ENCODE data around the gene RBM18.

The RBM18 gene

DNA sequence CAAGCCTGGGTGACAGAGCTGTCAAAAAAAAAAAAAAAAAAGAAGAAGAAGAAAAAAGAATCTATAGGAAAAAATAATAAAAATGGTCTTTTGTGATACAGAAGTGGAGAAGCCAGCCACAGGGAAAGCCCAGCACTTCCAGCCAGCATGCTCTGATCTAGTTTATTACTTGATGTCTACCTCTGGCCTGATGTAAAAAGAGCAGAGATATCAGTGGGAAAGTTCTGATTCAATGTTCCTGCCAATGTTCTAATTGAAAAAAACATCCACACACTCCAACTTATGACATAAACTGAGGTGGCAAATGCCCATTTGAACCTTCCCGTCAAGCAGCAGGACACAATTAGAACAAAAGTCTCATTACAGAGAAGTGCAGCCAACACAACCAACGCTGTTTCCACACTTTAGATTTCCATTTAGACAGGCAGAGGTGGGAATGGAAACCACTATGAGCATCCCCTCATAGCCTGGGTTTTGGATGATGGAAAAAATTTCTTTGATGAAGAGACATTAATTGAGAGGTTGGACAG, 5.7 kb downstream of the RBM18 start:
- no peak for DNase-seq (ENCODE audit: low spot score)

DNA sequence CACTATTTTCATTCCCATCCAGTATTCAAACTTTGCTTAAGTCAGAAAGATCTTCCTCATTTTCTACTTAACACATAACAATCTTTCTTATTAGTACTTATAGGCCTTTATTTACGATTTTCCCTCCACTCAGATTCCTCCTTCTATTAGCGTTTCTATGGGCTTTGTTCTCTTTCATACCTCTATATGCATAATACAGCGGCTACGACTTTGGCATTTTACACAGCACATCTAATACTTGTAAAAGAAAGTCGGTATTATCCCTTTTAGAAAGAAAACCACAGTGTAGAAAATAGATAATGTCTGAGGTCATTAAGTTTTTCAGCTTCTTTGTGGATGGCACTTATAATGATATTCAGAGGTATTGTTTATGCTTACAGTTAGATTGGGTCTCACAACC, 8.4 kb downstream of the RBM18 start:
- no peak for DNase-seq (ENCODE audit: low spot score)

DNA sequence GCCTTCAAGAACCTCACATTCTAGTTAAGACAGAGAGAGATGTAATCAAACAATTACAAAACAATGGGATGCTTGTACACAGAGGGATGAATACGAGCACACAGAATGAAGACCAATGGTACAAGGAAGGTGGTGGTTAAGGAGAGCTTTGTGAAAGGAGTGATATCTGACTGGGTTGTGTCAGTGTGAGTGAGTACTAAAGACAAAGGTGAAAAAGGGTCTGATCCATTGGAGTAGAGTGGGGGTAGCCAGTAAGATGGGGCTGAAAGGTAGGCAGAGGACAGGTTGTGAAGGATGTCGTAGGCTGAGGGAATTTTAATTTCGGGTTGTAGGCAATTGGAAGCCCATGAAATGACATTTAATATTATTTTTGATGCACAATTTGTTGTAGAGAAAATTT, 9.9 kb downstream of the RBM18 start:
- no peak for DNase-seq (ENCODE audit: low spot score)

DNA sequence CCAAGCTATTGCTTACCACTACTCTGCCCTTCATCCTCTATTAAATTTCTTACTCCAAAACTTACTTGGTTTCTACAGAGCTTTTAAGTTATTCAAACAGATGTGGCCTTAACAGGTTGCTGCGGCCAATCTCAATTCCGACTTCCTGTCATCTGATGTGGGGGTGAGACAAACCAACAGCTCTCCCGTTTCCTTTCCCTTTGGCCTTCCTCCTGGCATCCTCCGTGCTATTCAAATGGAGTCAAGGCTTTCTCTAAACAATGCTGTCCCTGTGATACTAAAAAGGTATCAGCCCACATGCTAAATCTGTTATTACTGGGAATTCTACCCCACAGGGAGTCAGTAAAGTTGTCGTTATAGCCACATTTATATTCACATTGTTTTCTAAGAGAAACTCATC, 11.8 kb downstream of the RBM18 start:
- no peak for DNase-seq (ENCODE audit: low spot score)

DNA sequence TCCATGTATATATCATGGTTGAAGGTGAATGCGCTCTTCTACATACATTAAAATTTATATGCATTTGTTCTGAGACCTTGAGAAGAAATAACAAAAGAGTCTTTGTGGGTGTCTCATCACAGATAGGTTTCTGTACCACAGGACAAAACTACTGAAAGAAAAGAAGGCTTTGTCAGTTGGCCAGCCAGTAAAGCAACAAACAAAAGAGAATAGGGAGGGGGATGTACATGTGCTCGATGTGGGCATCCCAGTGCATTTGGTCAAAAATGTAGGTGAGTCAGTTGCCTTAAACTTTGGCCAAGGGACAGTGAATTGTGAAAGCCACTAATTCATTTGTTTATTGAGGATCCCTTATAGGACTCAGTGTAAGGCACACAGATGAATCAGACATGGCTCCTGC, 13.3 kb downstream of the RBM18 start:
- DNase-seq (ENCODE audit: low spot score): no peak

DNA sequence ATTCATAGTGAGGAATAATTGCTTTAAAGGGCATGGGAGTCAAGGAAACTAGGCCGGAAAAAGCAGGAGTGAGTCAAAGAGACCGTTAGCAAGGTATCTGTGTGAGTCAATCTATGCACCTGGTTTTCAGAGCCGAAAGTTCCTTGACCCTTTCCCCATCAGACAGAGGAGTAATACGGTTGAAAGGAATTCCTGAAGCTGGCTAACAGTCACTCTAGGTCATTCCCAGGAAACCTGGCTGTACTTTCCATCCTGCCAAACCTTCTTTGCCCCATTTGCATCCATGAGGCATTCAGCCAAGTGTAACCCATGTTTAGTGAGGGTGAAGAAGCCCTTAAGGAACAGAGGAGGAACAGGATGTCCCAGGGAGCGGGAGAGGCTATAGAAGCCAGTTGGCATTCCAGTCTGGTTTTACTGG, 16.2 kb downstream of the RBM18 start:
- DNase-seq (ENCODE audit: low spot score): no peak

DNA sequence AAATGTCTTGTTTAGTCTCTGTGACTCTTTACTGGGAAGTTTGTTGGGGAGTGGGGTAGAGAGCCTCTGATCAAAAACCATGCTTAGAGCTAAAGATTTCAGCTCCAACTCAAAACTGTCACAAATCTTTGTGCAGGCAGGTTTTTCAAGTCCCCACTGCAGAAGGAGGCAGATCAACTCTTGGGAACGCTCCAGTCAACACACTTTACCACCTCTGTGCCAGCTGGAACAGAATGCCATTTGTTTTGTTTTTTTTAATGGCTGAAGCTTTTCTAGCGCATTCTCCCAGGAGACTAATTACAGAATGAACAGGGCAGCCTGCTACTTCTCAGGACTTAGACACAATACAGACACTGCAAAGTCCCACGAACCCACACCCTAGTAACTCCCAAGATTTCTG, 18.0 kb downstream of the RBM18 start:
- DNase-seq (ENCODE audit: low spot score): no peak

DNA sequence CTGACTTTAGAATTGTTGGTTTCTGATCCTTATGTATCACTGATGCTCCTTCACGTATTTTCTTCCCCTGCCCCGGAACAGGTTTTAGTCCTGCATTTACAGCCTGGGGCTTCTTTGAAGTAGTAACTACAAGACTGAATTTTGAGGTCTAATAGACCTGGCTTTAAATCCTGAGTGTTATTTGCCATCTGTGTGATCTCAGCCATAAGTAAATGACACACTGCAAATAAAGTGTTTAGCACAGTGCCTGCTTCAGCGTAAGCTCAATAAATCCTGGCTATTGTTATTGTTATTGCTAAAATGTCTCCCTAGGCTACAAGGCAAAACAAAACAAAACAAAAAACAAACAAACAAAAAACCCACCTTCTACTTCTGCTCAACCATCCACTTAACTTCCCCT, 20.3 kb downstream of the RBM18 start:
- DNase-seq (ENCODE audit: low spot score): no peak

DNA sequence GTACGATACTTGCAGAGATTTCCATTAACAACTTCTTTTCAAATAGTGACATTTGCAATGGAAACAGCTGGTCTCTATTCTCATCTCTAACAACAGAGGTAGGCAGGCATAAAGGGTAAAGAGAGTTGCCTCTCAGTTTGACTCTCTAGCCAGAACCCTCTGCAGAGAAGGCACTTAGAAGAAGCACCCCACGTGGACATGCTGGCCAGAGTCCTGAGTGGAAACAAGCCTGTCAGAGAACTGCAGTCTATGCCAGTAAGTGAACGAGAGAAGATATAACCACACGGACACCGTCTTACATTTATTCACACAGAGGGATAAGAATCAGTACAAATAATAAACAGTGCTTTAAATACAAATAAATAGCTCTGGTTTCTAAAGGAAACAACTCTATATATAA, 24.9 kb downstream of the RBM18 start:
- DNase-seq (ENCODE audit: low spot score): no peak

DNA sequence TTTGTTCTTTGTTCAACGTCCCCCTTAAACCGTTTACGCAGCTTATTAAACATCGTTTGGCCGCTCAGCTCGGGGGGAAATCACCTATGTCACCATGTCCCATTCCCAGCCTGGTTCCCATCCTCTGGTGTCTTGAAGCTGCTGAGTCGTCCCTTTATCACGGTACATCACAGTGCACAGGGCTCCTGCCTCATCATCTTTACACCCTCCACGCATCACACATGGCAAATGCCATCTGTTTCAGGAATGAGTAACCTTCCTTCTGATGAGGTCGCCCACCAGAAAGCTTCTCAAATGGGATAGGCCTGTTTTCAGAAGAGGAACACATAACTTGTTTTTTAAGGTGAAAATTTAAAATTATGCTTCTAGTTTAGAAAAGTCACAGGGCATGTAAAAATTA, 28.0 kb downstream of the RBM18 start:
- no peak for DNase-seq (ENCODE audit: low spot score)

DNA sequence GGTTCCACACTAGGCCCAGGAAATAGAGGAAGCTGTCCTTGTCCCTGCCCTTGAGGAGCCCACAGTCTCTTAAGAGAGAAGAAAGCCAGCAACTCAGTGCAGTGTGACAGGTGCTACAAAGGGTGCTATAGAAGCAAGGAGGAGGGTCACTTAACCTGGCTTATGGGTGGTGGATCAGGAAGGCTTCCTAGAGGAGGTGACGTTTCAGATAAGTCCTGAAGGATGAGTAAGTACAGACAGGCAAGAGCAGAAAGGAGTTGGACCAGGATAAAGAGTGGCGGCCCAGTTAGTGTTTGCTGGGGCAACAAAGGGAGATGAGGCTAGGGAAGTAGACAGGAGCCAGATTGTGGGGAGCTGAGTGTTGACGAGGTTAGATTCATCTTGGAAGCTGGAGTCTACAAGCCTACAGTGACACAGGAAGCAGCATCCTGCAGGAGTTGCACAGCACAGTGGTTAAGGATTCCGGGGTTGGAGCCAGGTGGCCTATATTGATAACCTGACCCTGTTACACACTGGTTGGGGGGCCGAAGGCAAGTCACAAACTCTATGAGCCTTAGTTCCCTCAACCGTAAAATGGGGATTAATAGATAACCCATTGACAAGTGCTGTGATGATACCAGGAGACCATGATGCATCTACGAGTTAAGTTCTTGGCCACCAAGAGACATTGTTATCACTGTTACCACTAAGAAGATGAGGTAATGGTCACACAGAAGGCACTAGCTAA, 30.5 kb downstream of the RBM18 start:
- no peak for DNase-seq (ENCODE audit: low spot score)

DNA sequence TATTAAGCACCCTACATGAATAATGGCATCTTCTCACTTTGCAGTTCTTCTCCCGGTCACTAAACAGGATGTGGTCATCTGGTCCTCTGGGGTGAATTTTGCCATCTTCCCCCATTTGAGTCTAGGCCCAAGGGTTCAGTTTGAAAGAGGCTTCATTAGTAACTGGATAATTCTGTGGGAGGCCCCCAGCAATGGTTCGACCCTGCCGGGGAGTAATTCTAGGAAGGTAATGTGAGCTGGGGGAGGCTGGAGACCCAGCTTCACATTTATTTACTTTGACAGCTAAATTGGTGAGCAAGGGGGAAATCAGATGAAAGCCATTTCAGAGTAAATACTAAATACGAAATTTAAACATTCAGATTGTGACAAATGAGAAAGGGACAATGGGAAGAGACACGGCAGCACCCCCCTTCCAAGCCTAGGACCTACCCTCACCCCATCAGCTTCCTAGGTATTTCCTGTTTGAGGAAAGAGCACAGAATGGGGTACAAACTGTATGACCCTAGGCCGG, 31.8 kb downstream of the RBM18 start:
- no peak for DNase-seq (ENCODE audit: low spot score)

DNA sequence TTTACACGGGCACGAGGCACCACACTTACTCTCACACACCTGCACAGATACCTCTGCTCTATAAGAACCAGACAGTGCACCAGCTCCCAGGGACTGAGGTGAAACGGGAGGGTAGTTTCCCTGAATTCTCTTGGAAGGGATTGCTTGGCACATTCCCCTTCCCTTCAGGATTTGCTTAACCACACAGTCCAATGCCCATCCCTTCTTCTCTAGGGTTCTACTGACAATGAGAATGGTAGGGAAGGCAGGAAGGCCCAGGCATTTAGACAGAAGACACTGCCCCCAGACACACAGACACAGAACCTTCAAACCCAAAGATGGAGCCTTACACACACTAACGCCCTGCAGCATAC, 35.2 kb downstream of the RBM18 start:
- no peak for DNase-seq (ENCODE audit: low spot score)

DNA sequence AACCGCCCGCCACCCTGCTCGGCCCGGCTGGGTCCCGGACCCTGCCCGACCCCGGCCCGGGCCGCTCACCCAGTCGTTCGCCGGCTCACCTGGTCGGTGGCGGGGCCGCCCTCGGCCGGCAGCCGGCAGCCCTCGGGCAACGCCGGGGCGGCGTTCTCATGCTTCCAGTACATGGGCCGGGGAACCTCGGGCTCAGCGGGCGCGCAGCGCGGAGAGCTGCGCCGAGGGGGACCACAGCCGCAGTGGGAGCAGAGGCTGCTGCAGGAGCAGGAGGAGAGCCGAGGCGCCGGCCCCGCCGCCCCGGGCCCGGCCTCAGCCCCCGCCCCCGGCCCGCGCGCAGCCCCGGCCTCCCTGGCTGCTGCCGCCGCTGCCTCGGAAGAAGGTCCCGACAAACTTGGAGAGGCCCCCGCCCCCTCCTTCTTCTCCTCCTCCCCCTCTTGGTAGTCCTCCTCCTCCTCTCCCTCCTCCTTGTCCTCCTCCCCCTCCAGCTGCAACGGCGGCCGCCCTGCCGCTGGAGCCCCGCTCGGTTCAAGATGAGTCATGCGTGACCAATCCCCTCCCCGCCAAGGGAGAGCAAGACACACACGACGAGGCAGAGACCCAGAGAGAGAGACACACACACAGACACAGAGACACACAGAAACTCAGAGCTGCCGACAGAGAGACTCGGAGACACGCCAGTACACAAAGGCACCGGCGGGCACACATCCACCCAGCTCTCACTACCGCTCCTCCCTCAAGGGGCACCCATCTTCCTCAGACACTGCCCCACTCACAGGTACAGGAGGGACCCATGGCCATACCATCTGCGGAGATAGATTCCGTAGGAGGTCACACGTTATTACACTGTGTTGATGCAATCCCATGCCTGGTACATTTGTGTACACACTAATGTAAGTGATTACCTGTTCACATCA, 35.8 kb downstream of the RBM18 start, which contains the start of gene LHX6:
Gene LHX6, minus strand, starts transcription at position 390 of the 917 bp plus-strand sequence. Its CDS starts 217 bp downstream, at position 173.
- peak; percentile 58 for DNase-seq (ENCODE audit: low spot score)

DNA sequence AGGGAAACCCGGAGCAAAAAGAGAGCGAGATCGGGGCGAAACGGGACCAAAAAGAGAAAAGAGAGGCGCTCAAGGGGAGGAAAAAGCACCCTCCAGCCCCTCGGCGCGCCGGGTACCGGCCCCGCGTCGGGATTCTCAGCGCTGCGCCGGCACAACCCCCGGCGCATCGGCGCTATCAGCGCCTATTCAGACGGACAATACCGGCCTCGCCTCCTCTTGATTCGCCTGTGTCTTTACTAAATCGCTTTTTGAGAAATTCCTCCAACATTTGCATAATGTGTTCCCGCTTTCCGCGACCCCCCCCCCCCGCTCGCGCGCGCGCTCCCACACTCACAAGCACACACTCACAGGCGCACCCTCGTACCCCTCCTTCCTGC, 36.5 kb downstream of the RBM18 start:
- peak; percentile 29 for DNase-seq (ENCODE audit: low spot score)

DNA sequence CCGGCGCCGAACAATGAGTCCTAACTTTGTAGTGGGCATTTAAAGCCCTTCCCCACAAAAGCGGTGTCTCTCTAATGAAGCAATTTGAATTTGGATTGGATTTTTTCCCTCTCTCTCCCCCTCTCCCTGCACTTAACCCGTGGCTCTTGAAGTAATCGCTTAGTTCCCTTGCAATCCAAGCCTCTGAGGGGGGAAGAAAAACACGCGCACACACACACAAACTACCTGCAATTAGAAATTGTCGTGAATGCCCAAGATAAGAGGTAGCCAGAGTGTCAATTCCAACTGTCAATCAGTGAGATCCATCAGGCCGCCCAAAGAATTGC, 37.1 kb downstream of the RBM18 start:
- DNase-seq (ENCODE audit: low spot score): no peak

DNA sequence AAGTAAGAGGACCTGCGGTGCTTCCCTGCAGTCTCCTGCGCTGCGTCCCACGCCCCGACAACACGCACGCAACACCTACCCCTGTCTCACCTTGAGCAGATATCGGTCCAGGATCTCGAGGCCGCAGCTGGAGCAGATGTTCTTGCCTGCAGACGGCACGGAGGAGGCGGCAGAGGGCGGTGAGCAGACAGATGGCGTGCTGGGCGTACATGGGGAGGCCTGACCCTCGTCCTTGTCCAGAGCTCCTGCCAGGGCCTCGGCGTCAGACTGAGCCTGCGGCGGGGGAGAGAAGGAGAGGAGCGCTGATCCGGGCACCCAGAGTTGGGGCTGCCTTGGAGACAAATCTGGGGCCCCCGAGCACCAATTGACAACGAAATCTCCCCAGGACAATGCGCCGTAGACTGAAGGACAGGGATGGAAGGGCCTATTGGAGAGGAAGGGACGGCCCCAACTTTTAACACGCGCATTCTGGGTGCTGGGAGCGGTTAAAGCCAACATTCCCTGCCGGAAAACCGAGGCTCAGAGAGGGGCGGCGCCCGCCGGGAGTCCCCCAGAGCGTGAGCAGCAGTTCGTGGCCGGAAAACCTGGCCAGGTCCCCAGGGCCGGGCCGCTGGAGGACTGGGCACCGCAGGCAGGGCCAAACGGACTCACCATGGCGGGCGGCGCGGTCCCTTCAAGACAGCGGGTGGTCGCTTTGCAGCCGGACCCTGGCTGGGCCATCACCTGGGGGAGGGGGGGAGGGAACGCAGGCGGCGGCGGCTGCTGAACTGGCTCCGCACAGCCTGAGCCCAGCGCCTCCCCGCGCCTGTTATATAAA, 37.7 kb downstream of the RBM18 start:
- DNase-seq (ENCODE audit: low spot score): peak; percentile 14

DNA sequence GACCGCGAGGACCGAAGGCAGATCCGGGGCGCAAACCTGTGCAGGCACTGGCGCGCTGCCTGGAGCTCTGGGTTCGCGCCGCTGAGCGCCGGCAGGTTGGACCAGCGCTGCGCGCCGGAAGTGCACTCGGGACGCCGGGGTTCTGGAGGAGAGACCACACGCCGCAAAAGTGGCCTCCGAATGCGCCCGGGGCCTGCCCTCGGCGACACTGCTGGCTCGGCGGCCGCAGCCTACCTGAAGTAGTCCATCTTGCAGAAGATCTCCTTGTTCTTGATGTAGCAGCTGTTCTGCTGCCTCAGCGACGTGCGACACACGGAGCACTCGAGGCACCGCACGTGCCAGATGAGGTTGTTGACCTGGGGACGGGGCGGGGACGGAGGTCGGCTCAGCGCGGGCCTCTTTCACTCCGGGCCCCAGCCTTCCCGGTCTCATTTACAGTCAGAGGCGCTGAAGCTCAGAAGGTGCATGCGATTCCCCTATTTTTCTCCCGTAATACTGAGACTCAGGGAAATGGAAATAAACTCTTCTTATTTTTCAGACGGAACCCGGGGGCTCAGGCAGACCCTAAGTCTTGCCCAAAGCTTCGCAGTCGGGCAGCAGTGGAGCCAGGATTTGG, 38.4 kb downstream of the RBM18 start:
- peak; percentile 15 for DNase-seq (ENCODE audit: low spot score)

DNA sequence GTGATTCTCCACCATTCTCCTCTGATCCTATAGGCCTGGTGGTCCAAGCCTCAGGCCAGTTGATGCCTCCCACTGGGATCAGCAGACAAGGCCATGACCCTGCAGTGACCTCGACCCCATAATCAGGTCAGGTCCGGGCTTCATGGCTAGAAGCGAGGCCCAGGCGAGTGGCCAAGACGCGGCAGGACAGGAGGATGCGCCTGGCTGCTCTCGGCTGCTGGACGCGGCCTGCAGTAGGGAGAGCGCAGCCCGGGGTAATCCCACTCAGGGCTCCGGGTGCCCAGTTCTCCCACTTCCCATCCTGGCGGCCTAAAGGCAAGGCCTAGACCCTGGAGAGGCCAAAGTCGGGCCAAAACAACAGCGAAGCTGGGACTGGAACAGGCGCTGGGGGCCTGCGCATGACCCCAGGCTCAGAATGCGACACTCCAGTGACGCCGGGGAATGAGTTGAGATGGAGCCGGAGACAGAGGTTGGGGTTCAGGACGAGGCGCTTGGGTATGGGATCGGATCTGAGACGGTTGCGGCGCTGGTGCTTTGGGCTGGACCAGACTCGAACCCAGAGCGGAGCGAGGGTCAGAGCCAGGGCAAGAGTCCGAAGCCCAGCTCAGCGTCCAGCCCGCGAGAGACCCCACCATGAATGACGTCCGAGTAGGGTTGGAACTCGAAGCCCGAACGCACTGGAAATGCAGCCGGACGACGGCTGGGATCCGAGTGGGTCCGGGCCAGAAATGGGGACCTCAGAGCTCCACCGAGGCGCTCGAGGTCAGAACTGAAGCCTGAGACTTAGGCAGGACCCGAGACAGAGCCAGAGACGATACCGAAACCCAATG, 39.1 kb downstream of the RBM18 start:
- DNase-seq (ENCODE audit: low spot score): peak; percentile 13

DNA sequence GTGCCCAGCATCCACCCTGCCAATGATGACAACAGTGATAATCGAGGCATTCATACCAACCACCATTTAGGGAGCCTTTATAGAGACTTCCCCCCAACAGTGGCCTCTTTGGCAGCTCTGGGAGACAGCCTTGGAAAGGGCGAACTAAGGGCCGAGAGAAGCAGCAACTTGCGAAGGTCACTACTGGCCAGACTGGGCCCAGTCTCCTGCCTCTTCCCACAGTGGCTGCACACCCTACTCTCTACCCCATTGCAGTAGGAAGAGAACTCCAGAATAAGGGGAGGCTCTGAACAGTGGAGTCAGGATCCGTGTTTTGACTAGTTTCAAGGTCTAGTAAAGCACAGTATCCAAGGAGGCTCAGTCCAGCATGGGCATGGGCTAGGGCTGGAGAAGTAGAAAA, 41.2 kb downstream of the RBM18 start:
- no peak for DNase-seq (ENCODE audit: low spot score)

DNA sequence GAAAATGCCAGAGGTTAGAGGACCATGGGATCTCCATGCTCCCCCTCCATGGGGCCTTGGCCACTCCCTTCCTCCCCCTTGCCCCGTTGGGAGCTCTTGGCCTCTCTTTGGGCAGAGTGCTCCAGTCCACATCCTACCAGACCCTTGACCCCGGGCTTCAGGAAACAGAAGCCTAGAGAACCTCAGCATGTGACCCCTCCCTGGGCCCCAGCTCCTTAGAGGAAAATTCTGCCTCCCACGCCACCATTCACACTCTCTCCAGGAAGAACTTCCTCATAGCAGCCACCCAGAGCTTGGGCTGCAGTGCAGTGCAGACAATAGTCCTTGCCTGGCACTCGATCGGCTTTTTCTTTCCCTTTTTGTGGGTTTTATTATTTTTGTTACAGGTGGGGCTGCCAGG, 41.8 kb downstream of the RBM18 start:
- DNase-seq (ENCODE audit: low spot score): no peak

Measured in GM03348 (cell line).